T-cell (primary cell): ENCODE data around the gene PRR14. TPM values are rescaled to one million over a fixed set of nuclear protein-coding genes. Genes with fewer than 3 reads are reported as not detected.

Experiments used
- ATAC-seq, 4 experiments: fragments of 200-7000 bp in 3 of 4; fragments of 150-1000 bp in 1 of 4; cut with Tn5 transposase; replicated peaks in 1 of 4; 1 replicate in 3 of 4; 2 replicates in 1 of 4; pipeline ENCODE4 v1.10.0; 2021; ENCODE audit warnings: moderate library complexity in 3 of 4, mild to moderate bottlenecking in 2 of 4, moderate number of reproducible peaks in 1 of 4
- CTCF ChIA-PET, 2 donors: fragments of 300-600 bp; sonication (Branson Sonifier 250); formaldehyde crosslinking; loops; one replicate each; lab custom pipeline; 2022; ENCODE audit warnings: antibody characterized with exemption in 2 of 2; lab: Charles Lee
- POLR2A ChIA-PET, 2 donors: fragments of 300-600 bp; sonication (Branson Sonifier 250); formaldehyde crosslinking; loops; one replicate each; lab custom pipeline; 2022; ENCODE audit warnings: antibody characterized with exemption in 2 of 2; lab: Charles Lee
- DNase-seq, 35 experiments: peaks; one replicate each; pipeline versions ENCODE4 v3.0.0 to v3.0.0-alpha.2; 2013 to 2023
- H3K27ac ChIP-seq: one replicate; pipeline ENCODE4 v1.5.1; 2013; ENCODE audit warnings: low read length
- H3K27me3 ChIP-seq, 2 experiments: replicated peaks in 1 of 2; 1 replicate in 1 of 2; 2 replicates in 1 of 2; pipeline versions ENCODE4 v1.6.1 to v1.7.0; 2013; ENCODE audit warnings: low read length in 1 of 2, mixed read lengths in 1 of 2; ENCODE audit not compliant: control insufficient read depth in 2 of 2, insufficient read depth in 2 of 2; ENCODE audit errors: extremely low read depth in 1 of 2
- H3K36me3 ChIP-seq, 2 donors: 1 replicate in 1 of 2; 2 replicates in 1 of 2; pipeline versions ENCODE4 v1.6.1 to v1.7.0; 2013; ENCODE audit warnings: low read length in 1 of 2; ENCODE audit not compliant: control insufficient read depth in 2 of 2, insufficient read depth in 1 of 2; ENCODE audit errors: extremely low read depth in 1 of 2
- H3K4me1 ChIP-seq, 2 experiments: 1 replicate in 1 of 2; 2 replicates in 1 of 2; pipeline versions ENCODE4 v1.6.1 to v1.7.0; 2013; ENCODE audit warnings: low read length in 2 of 2, mixed read lengths in 1 of 2; ENCODE audit not compliant: insufficient read depth in 2 of 2, control insufficient read depth in 1 of 2; ENCODE audit errors: extremely low read depth in 1 of 2
- H3K4me3 ChIP-seq, 2 donors: 1 replicate in 1 of 2; 2 replicates in 1 of 2; pipeline versions ENCODE4 v1.5.1 to v1.7.0; 2013; ENCODE audit warnings: mild to moderate bottlenecking in 2 of 2, low read length in 1 of 2, moderate library complexity in 1 of 2; ENCODE audit not compliant: control insufficient read depth in 1 of 2; ENCODE audit errors: extremely low read depth in 1 of 2
- H3K9me3 ChIP-seq: 2 replicates; pipeline ENCODE4 v1.7.0; 2013
- H3K27ac Mint-ChIP-seq, 2 donors: one replicate each; pipeline ENCODE4 v1.8.0; 2020 to 2021; ENCODE audit warnings: mild to moderate bottlenecking in 2 of 2, mixed read lengths in 2 of 2
- H3K27me3 Mint-ChIP-seq, 2 donors: one replicate each; pipeline ENCODE4 v1.8.0; 2021 to 2022; ENCODE audit warnings: mixed read lengths in 2 of 2
- H3K36me3 Mint-ChIP-seq: one replicate; pipeline ENCODE4 v1.8.0; 2021; ENCODE audit warnings: mixed read lengths
- H3K4me1 Mint-ChIP-seq, 3 donors: one replicate each; pipeline ENCODE4 v1.8.0; 2020 to 2022; ENCODE audit warnings: mixed read lengths in 3 of 3, mild to moderate bottlenecking in 1 of 3
- H3K4me3 Mint-ChIP-seq, 3 donors: one replicate each; pipeline ENCODE4 v1.8.0; 2020 to 2022; ENCODE audit warnings: mild to moderate bottlenecking in 3 of 3, mixed read lengths in 3 of 3, moderate library complexity in 3 of 3
- H3K9me3 Mint-ChIP-seq, 3 donors: one replicate each; pipeline ENCODE4 v1.8.0; 2020 to 2022; ENCODE audit warnings: mixed read lengths in 3 of 3
- WGBS: methylation state at CpG from one replicate; pipeline ENCODE4 v1.1.5; 2013; ENCODE audit warnings: missing lambda C conversion rate; ENCODE audit not compliant: insufficient coverage; 5-methylcytosine and 5-hydroxymethylcytosine counted together
- total RNA-seq, 35 experiments: library from RNA in 6 of 35; stranded (reverse) in 6 of 35; fragments of 120-200 nt in 1 of 35; gene quantifications; one replicate each; pipeline versions ENCODE4 v1.2.1 to v1.2.4 and lab custom pipeline; 2013 to 2026

Gene PRR14
- total RNA-seq, 5 donors from 2014 or later (not counting 1 experiment from before 2014, with no cell fraction given), result 57.9 to 121 (median 89.6) TPM

DNA sequence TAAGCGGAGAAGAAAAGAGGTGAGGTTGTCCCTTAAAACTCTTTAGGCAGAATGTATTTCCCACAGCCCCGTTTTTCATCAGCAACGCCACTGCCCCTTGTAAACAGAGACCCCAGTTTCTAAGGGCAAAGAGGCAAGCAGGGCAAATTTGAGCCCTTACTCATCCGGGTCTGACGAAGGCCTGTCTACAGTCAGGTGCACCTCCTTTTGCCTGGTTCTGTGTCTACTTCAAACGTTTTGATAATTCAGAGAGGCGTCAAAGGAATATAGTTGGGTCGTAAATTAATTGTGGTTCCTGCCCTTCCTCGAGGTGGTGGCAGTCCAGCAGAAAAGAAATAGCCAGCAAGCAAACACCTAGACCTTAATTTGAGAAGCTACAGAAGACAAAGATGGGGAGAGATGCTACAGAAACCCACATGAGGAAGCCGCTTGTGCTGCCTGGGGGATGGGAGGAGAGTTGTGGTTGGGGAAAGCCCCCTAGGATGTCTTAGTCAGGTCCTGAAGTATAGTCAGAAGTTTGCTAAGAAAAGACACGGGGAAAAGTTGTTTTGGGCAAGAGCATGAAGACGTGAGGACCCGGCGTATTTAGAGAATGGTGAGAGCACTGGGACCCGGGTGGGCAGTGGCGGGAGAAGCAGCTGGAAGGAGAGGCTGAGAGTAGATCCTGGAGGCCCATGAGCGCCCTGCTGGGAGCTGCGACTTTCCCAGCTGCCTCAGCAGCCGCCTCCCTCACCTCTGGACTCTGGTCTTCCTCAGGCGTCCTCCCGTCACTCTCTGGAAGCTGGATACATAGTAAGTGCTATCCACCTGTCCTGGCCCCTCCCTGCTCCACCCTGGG, 9.9 kb downstream of the PRR14 start:
- CTCF ChIA-PET, result interaction anchor here in 1 of 2 donors (1.0 kb wide), 3 partner anchors 10 to 36 kb away, joined by 4 read pairs; partner anchors contain the start of gene PRR14
- peak overlapping the region; percentile 88 for H3K27ac ChIP-seq
- peaks cover 47% of the 10 kb centered on the region for H3K36me3 Mint-ChIP-seq
- ATAC-seq (peak in 1 of 4 experiments; percentile 10), DNase-seq (peak; percentile 35 to 91 (median 79))
- POLR2A ChIA-PET, result interaction anchor here (0.6 to 1.2 kb wide), 3 partner anchors 22 to 36 kb away, joined by 3 to 5 read pairs (median 4); no protein-coding TSS in a partner anchor
- no peaks in the 10 kb centered on the region for H3K9me3 Mint-ChIP-seq
- H3K27me3 ChIP-seq, result no peaks in the 10 kb centered on the region
- peak overlapping the region; percentile 88 to 96 for H3K27ac Mint-ChIP-seq
- peaks cover 17 to 60% of the 10 kb centered on the region in 2 donors for H3K36me3 ChIP-seq
- peaks cover 50 to 57% (median 56%) of the 10 kb centered on the region in 3 donors for H3K4me1 Mint-ChIP-seq
- 14% methylated on average over 14 of the region's 21 CpGs for WGBS
- peaks cover 22 to 70% of the 10 kb centered on the region in 2 experiments for H3K4me1 ChIP-seq
- H3K9me3 ChIP-seq, result no peaks in the 10 kb centered on the region
- peak overlapping the region; percentile 88 to 90 for H3K4me3 ChIP-seq
- H3K27me3 Mint-ChIP-seq, result no peaks in the 10 kb centered on the region
- H3K4me3 Mint-ChIP-seq, result peak overlapping the region; percentile 78 to 94 (median 91)

- peaks cover 54% of the 10 kb centered on the region for H3K36me3 Mint-ChIP-seq
- POLR2A ChIA-PET, result no interaction called here
Measured at GRCh38 chr16:30662449-30662848, 11.7 kb downstream of the PRR14 start.

GRCh38 chr16:30663038-30663437, 12.3 kb downstream of the PRR14 start:
- Mint-ChIP-seq H3K4me3 (peak overlapping the region; percentile 13 to 78 (median 31)), H3K9me3 (no peaks in the 10 kb centered on the region), H3K27ac (peak overlapping the region in 1 of 2 donors; percentile 96), H3K27me3 (no peaks in the 10 kb centered on the region), H3K4me1 (peaks cover 36 to 44% (median 43%) of the 10 kb centered on the region in 3 donors), H3K36me3 (peaks cover 60% of the 10 kb centered on the region)
- POLR2A ChIA-PET, result no interaction called here
- Histone ChIP-seq H3K27ac (no peak overlapping the region), H3K9me3 (no peaks in the 10 kb centered on the region), H3K4me3 (no peak overlapping the region), H3K27me3 (no peaks in the 10 kb centered on the region), H3K4me1 (peaks cover 15 to 52% of the 10 kb centered on the region in 2 experiments), H3K36me3 (peaks cover 30 to 72% of the 10 kb centered on the region in 2 donors)
- WGBS, result 88% methylated on average over 5 of the region's 8 CpGs
- ATAC-seq, result no peak
- CTCF ChIA-PET, result interaction anchor here in 1 of 2 donors (1.0 kb wide), 1 partner anchor 30 kb away, joined by 3 read pairs; no protein-coding TSS in a partner anchor
- DNase-seq, result no peak

More at GRCh38 chr16:30662449-30662848, 11.7 kb downstream of the PRR14 start:
- H3K27ac ChIP-seq, result no peak overlapping the region
- peaks cover 16 to 54% of the 10 kb centered on the region in 2 experiments for H3K4me1 ChIP-seq
- CTCF ChIA-PET, result no interaction called here
- ATAC-seq (no peak), DNase-seq (no peak)
- Mint-ChIP-seq H3K4me1 (peaks cover 39 to 44% (median 42%) of the 10 kb centered on the region in 3 donors), H3K27ac (peak overlapping the region in 1 of 2 donors; percentile 96), H3K27me3 (no peaks in the 10 kb centered on the region), H3K9me3 (no peaks in the 10 kb centered on the region), H3K4me3 (peak overlapping the region in 1 of 3 donors; percentile 78)
- no peaks in the 10 kb centered on the region for H3K9me3 ChIP-seq
- H3K27me3 ChIP-seq, result no peaks in the 10 kb centered on the region
- 96% methylated on average over 11 of the region's 17 CpGs for WGBS
- H3K36me3 ChIP-seq, result peaks cover 29 to 66% of the 10 kb centered on the region in 2 donors
- no peak overlapping the region for H3K4me3 ChIP-seq

DNA sequence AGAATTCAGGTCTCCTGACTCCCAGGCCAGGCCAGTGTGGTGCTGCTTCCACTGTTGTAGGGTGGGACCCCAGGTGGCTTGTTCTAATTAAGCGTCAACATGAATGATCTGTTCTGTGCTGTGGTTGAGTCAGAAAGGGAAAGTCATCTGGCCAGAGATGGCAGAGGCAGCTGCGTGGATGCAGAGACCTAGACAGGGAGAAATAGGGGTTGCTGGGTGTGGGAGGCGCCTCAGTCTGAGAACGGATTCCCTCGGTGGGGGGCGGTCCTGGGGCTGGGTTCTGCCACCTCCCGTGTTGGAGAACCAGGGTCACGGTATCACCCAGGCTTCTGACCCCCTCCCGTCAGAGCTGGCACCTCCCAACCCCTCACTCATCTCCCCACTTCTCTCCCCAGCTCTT, 13.1 kb downstream of the PRR14 start:
- no peaks in the 10 kb centered on the region for H3K9me3 ChIP-seq
- peaks cover 63% of the 10 kb centered on the region for H3K36me3 Mint-ChIP-seq
- H3K27ac Mint-ChIP-seq, result peak overlapping the region in 1 of 2 donors; percentile 72
- peak overlapping the region in 1 of 3 donors; percentile 78 for H3K4me3 Mint-ChIP-seq
- no peaks in the 10 kb centered on the region for H3K9me3 Mint-ChIP-seq
- no peak overlapping the region for H3K4me3 ChIP-seq
- no peak for DNase-seq
- ChIA-PET CTCF (interaction anchor here in 1 of 2 donors (1.0 kb wide), 1 partner anchor 30 kb away, joined by 3 read pairs; no protein-coding TSS in a partner anchor), POLR2A (no interaction called here)
- peaks cover 36 to 44% (median 43%) of the 10 kb centered on the region in 3 donors for H3K4me1 Mint-ChIP-seq
- H3K36me3 ChIP-seq, result peaks cover 30 to 79% of the 10 kb centered on the region in 2 donors
- WGBS, result 51% methylated on average over 2 of the region's 9 CpGs
- no peaks in the 10 kb centered on the region for H3K27me3 ChIP-seq
- ATAC-seq, result no peak
- peaks cover 15 to 52% of the 10 kb centered on the region in 2 experiments for H3K4me1 ChIP-seq
- no peaks in the 10 kb centered on the region for H3K27me3 Mint-ChIP-seq
- no peak overlapping the region for H3K27ac ChIP-seq

DNA sequence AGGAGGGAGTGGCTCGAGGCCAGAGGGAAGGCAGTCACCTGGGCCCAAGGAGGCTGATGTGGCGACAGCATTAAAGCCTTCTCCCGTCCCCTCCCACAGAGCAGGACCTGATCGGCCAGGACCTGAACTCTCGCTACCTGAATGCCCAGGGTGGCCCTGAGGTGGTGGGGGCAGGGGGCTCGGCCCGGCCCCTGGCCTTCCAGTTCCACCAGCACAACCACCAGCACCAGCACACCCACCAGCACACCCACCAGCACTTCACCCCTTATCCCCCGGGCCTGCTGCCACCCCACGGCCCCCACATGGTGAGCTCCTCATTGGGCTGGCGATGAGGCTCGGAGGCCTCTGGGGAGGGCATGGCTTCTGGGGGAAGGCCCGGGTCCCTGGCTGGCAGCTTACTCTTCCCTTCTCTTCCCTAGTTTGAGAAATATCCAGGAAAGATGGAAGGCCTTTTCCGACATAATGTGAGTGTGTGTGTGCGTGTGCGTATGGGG, 13.9 kb downstream of the PRR14 start:
- WGBS, result 98% methylated on average over 6 of the region's 15 CpGs
- peak overlapping the region in 1 of 3 donors; percentile 22 for H3K4me3 Mint-ChIP-seq
- Histone ChIP-seq H3K4me1 (peaks cover 15 to 51% of the 10 kb centered on the region in 2 experiments), H3K27me3 (no peaks in the 10 kb centered on the region), H3K4me3 (no peak overlapping the region), H3K9me3 (no peaks in the 10 kb centered on the region), H3K36me3 (peaks cover 37 to 84% of the 10 kb centered on the region in 2 donors), H3K27ac (no peak overlapping the region)
- POLR2A ChIA-PET, result no interaction called here
- H3K4me1 Mint-ChIP-seq, result peaks cover 36 to 44% (median 43%) of the 10 kb centered on the region in 3 donors
- no peaks in the 10 kb centered on the region for H3K9me3 Mint-ChIP-seq
- no peak for ATAC-seq
- peaks cover 63% of the 10 kb centered on the region for H3K36me3 Mint-ChIP-seq
- H3K27ac Mint-ChIP-seq, result peak overlapping the region in 1 of 2 donors; percentile 4
- H3K27me3 Mint-ChIP-seq, result no peaks in the 10 kb centered on the region
- CTCF ChIA-PET, result no interaction called here
- no peak for DNase-seq
